HEK293 (cell line): ENCODE results near the gene RALGAPA2.

Experiments
- CTCF ChIA-PET: fragments of 350-600 bp; formaldehyde crosslinking; extraction: SDS; loops from one replicate; lab custom pipeline; 2021; ENCODE audit warnings: antibody characterized with exemption; lab: Yijun Ruan, JAX
- POLR2A ChIA-PET: fragments of 300-600 bp; formaldehyde crosslinking; extraction: SDS; loops from one replicate; lab custom pipeline; 2020; ENCODE audit warnings: antibody characterized with exemption, inconsistent platforms; lab: Yijun Ruan, JAX
- H3K27ac ChIP-seq: fragments of 200-500 bp; sonication (Bioruptor generic); 2 replicates; pipeline ENCODE4 v1.5.1; 2014; ENCODE audit warnings: low read depth, low read length, control low read depth, inconsistent platforms; ENCODE audit errors: extremely low read depth
- H3K36me3 ChIP-seq, 2 experiments: fragments of 200-500 bp in 1 of 2; sonication (Bioruptor generic) in 1 of 2; 1 replicate in 1 of 2; 2 replicates in 1 of 2; pipeline ENCODE4 v1.5.1; 2014 to 2017; ENCODE audit warnings: inconsistent platforms in 2 of 2, low read length in 2 of 2; ENCODE audit not compliant: control insufficient read depth in 2 of 2, insufficient read depth in 1 of 2
- H3K4me1 ChIP-seq: fragments of 200-500 bp; sonication (Bioruptor generic); 2 replicates; pipeline ENCODE4 v1.5.1; 2014; ENCODE audit warnings: mild to moderate bottlenecking, low read length, inconsistent platforms; ENCODE audit not compliant: control insufficient read depth, insufficient read depth
- H3K4me3 ChIP-seq: 2 replicates; pipeline ENCODE4 v1.5.1; 2011; ENCODE audit warnings: low read depth, mild to moderate bottlenecking, control low read depth, low read length, moderate library complexity
- H3K9me3 ChIP-seq: fragments of 200-500 bp; sonication (Bioruptor generic); 2 replicates; pipeline ENCODE4 v1.5.1; 2014; ENCODE audit warnings: low read depth, low read length, inconsistent platforms; ENCODE audit not compliant: control insufficient read depth, insufficient read depth
- GLI2 ChIP-seq: fragments of 450-650 bp; formaldehyde crosslinking; IDR thresholded peaks from 2 replicates; pipeline ENCODE4; 2017; ENCODE audit warnings: missing biosample characterization, missing genetic modification characterization, low read depth, borderline replicate concordance
- GLIS1 ChIP-seq: fragments of 450-650 bp; formaldehyde crosslinking; IDR thresholded peaks from 2 replicates; pipeline ENCODE4 v1.5.1; 2016; ENCODE audit warnings: missing biosample characterization, missing genetic modification characterization
- KLF16 ChIP-seq: fragments of 450-650 bp; formaldehyde crosslinking; IDR thresholded peaks from 2 replicates; pipeline ENCODE4 v1.5.1; 2017; ENCODE audit warnings: missing biosample characterization, missing genetic modification characterization
- KLF7 ChIP-seq: fragments of 450-650 bp; formaldehyde crosslinking; IDR thresholded peaks from 2 replicates; pipeline ENCODE4 v1.5.1; 2016; ENCODE audit warnings: missing biosample characterization, missing genetic modification characterization, borderline replicate concordance
- MEIS1 ChIP-seq: sonication (generic); formaldehyde crosslinking; IDR thresholded peaks from 2 replicates; pipeline ENCODE4 v1.8.1; 2022; ENCODE audit warnings: missing genetic modification reagents, mild to moderate bottlenecking, borderline replicate concordance
- SCRT1 ChIP-seq: fragments of 450-650 bp; formaldehyde crosslinking; IDR thresholded peaks from 2 replicates; pipeline ENCODE4 v1.5.1; 2016; ENCODE audit warnings: missing biosample characterization, missing genetic modification characterization, borderline replicate concordance
- SP2 ChIP-seq: fragments of 450-650 bp; formaldehyde crosslinking; IDR thresholded peaks from 2 replicates; pipeline ENCODE4 v1.5.1; 2016; ENCODE audit warnings: missing biosample characterization, missing genetic modification characterization
- ZIC2 ChIP-seq: fragments of 450-650 bp; formaldehyde crosslinking; IDR thresholded peaks from 2 replicates; pipeline ENCODE4 v1.5.1; 2016; ENCODE audit warnings: missing biosample characterization, missing genetic modification characterization
- ZNF121 ChIP-seq: fragments of 450-650 bp; formaldehyde crosslinking; IDR thresholded peaks from 2 replicates; pipeline ENCODE4 v1.5.1; 2016; ENCODE audit warnings: missing biosample characterization, missing genetic modification characterization
- ZNF133 ChIP-seq: fragments of 450-650 bp; formaldehyde crosslinking; IDR thresholded peaks from 2 replicates; pipeline ENCODE4 v1.5.1; 2016; ENCODE audit warnings: missing biosample characterization, missing genetic modification characterization
- ZNF146 ChIP-seq: fragments of 450-650 bp; formaldehyde crosslinking; IDR thresholded peaks from 2 replicates; pipeline ENCODE4 v1.5.1; 2016; ENCODE audit warnings: missing biosample characterization, missing genetic modification characterization
- ZNF175 ChIP-seq: fragments of 450-650 bp; formaldehyde crosslinking; IDR thresholded peaks from 2 replicates; pipeline ENCODE4 v1.5.1; 2016; ENCODE audit warnings: missing biosample characterization, missing genetic modification characterization
- ZNF18 ChIP-seq: fragments of 450-650 bp; formaldehyde crosslinking; IDR thresholded peaks from 2 replicates; pipeline ENCODE4 v1.5.1; 2016; ENCODE audit warnings: missing biosample characterization, missing genetic modification characterization
- ZNF26 ChIP-seq: fragments of 450-650 bp; formaldehyde crosslinking; IDR thresholded peaks from 2 replicates; pipeline ENCODE4 v1.5.1; 2016; ENCODE audit warnings: missing biosample characterization, missing genetic modification characterization
- ZNF302 ChIP-seq: fragments of 450-650 bp; formaldehyde crosslinking; IDR thresholded peaks from 2 replicates; pipeline ENCODE4 v1.5.1; 2016; ENCODE audit warnings: missing biosample characterization, missing genetic modification characterization, low read depth
- ZNF362 ChIP-seq: fragments of 450-650 bp; formaldehyde crosslinking; IDR thresholded peaks from 2 replicates; pipeline ENCODE4 v1.5.1; 2016; ENCODE audit warnings: missing biosample characterization, missing genetic modification characterization
- ZNF366 ChIP-seq: fragments of 450-650 bp; formaldehyde crosslinking; conservative IDR thresholded peaks from 2 replicates; pipeline ENCODE4 v1.5.1; 2016; ENCODE audit warnings: missing biosample characterization, missing genetic modification characterization
- ZNF423 ChIP-seq: fragments of 450-650 bp; formaldehyde crosslinking; IDR thresholded peaks from 2 replicates; pipeline ENCODE4 v1.5.1; 2016; ENCODE audit warnings: missing biosample characterization, missing genetic modification characterization
- ZNF548 ChIP-seq: fragments of 450-650 bp; formaldehyde crosslinking; IDR thresholded peaks from 2 replicates; pipeline ENCODE4 v1.5.1; 2016; ENCODE audit warnings: missing biosample characterization, missing genetic modification characterization
- ZNF571 ChIP-seq: fragments of 450-650 bp; formaldehyde crosslinking; IDR thresholded peaks from 2 replicates; pipeline ENCODE4 v1.5.0; 2017; ENCODE audit warnings: missing biosample characterization, missing genetic modification characterization
- ZNF664 ChIP-seq: fragments of 450-650 bp; formaldehyde crosslinking; IDR thresholded peaks from 2 replicates; pipeline ENCODE4 v1.5.1; 2016; ENCODE audit warnings: missing biosample characterization, missing genetic modification characterization
- ZNF704 ChIP-seq: fragments of 450-650 bp; formaldehyde crosslinking; IDR thresholded peaks from 2 replicates; pipeline ENCODE4 v1.5.1; 2016; ENCODE audit warnings: missing biosample characterization, missing genetic modification characterization
- ZNF747 ChIP-seq: fragments of 450-650 bp; formaldehyde crosslinking; IDR thresholded peaks from 2 replicates; pipeline ENCODE4 v1.5.1; 2016; ENCODE audit warnings: missing biosample characterization, missing genetic modification characterization
- ZNF843 ChIP-seq: fragments of 450-650 bp; formaldehyde crosslinking; IDR thresholded peaks from 2 replicates; pipeline ENCODE4 v1.5.1; 2016; ENCODE audit warnings: missing biosample characterization, missing genetic modification characterization
- ZSCAN18 ChIP-seq: fragments of 450-650 bp; formaldehyde crosslinking; IDR thresholded peaks from 2 replicates; pipeline ENCODE4 v1.5.1; 2016; ENCODE audit warnings: missing biosample characterization, missing genetic modification characterization
- TF ChIP-seq, protein P1 (sequence below): sonication (generic); formaldehyde crosslinking; IDR thresholded peaks from 2 replicates; pipeline ENCODE4 v1.8.1; 2022; ENCODE audit warnings: mild to moderate bottlenecking, moderate library complexity, missing genetic modification reagents

RALGAPA2 gene

GRCh38 chr20:20733943-20734342 is 21.5 kb upstream of the RALGAPA2 start:
- TF ChIP-seq ZNF18 (tag by site-specific recombination) (no peak), ZNF302 (tag by site-specific recombination) (no peak), ZNF843 (tag by site-specific recombination) (no peak), ZNF121 (tag by site-specific recombination) (no peak), ZNF26 (no peak), ZNF175 (tag by site-specific recombination) (no peak), ZNF146 (tag by site-specific recombination) (no peak)
- Histone ChIP-seq H3K4me1 (peaks cover 10% of the 10 kb centered on the region; the same call in 1 of the 2 replicates), H3K27ac (no peak overlapping the region), H3K36me3 (no peaks in the 10 kb centered on the region), H3K4me3 (no peak overlapping the region), H3K9me3 (no peaks in the 10 kb centered on the region)
- CTCF ChIA-PET, result no interaction called here
- POLR2A ChIA-PET, result no interaction called here

- TF ChIP-seq GLIS1 (tag by site-specific recombination), result peak; percentile 64
- no peak for TF ChIP-seq ZNF704 (tag by site-specific recombination)
- TF ChIP-seq ZNF133 (tag by site-specific recombination), result no peak
- no peak for TF ChIP-seq ZNF571 (tag by site-specific recombination)
- TF ChIP-seq ZIC2 (tag by site-specific recombination), result peak; percentile 81
- no peak for TF ChIP-seq GLI2
- TF ChIP-seq, all 188 proteins: peak for 2
- Histone ChIP-seq H3K4me3 (no peak overlapping the region), H3K36me3 (no peaks in the 10 kb centered on the region), H3K4me1 (peaks cover 10% of the 10 kb centered on the region; the same call in 1 of the 2 replicates), H3K27ac (no peak overlapping the region), H3K9me3 (no peaks in the 10 kb centered on the region)
- POLR2A ChIA-PET, result no interaction called here
- CTCF ChIA-PET, result no interaction called here
Measured at GRCh38 chr20:20732641-20733040, 20.2 kb upstream of the RALGAPA2 start.

DNA sequence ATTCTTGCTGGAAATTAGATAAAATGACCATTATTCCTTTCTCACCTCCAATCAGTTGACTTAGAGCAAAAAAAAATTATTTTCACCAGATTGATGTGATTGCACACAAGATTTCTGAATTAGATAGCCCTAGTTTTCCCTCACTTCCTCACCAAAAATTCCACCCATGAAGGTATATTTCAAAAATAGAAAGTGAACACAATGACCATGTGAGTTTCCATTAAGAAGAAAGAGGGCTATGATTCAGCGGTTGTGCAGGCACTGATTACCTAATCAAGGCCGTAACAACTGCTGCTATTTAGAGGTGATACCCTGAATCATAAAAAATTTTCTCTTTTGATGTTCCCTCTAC is 19.5 kb upstream of the RALGAPA2 start:
- Histone ChIP-seq H3K9me3 (no peaks in the 10 kb centered on the region), H3K4me3 (no peak overlapping the region), H3K4me1 (peaks cover 10% of the 10 kb centered on the region; the same call in 1 of the 2 replicates), H3K36me3 (no peaks in the 10 kb centered on the region), H3K27ac (no peak overlapping the region)
- no peak for TF ChIP-seq ZNF747 (tag by site-specific recombination)
- no peak for TF ChIP-seq ZNF664
- TF ChIP-seq, protein P1, sequence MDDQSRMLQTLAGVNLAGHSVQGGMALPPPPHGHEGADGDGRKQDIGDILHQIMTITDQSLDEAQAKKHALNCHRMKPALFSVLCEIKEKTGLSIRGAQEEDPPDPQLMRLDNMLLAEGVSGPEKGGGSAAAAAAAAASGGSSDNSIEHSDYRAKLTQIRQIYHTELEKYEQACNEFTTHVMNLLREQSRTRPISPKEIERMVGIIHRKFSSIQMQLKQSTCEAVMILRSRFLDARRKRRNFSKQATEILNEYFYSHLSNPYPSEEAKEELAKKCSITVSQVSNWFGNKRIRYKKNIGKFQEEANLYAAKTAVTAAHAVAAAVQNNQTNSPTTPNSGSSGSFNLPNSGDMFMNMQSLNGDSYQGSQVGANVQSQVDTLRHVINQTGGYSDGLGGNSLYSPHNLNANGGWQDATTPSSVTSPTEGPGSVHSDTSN, result no peak
- no peak for TF ChIP-seq SP2 (tag by site-specific recombination)
- TF ChIP-seq MEIS1 (CRISPR knock-in tag), result no peak
- no peak for TF ChIP-seq KLF7
- TF ChIP-seq ZNF362, result no peak
- TF ChIP-seq ZNF548 (tag by site-specific recombination), result no peak
- TF ChIP-seq SCRT1 (tag by site-specific recombination), result no peak
- TF ChIP-seq ZNF423 (tag by site-specific recombination), result no peak
- no peak for TF ChIP-seq KLF16 (tag by site-specific recombination)
- TF ChIP-seq ZNF366, result no peak
- TF ChIP-seq ZSCAN18 (tag by site-specific recombination), result no peak
- ChIA-PET POLR2A (no interaction called here), CTCF (no interaction called here)
